ENCODE results near the gene ACTR8. TPM values are rescaled to one million over a fixed set of nuclear protein-coding genes. Genes with fewer than 3 reads are reported as not detected.
A peak's percentile ranks its signal among the peaks of the same experiment; 100 is the strongest.

The ACTR8 gene
- total and polyA plus RNA-seq, 2 experiments from 2014 or later: 29.3 to 31.9 TPM

DNA sequence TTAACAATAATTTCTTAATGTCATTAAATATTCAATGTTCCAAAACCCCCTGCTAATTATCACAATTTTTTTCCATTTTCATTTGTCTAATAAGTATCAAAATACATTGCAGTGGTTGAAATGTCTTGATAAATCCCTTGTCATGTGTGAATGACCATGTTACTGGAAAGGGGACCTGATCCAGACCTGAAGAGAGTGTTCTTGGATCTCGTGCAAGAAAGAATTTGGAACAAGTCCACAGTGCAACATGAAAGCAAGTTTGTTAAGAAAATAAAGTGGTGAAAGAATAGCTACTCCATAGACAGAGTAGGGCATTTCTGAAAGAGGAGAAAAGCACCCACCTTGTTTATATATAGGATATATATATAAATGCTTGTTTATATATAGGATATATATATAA is 20.1 kb upstream of the ACTR8 start:
- no peak overlapping the region for H3K4me3 ChIP-seq
- H3K27me3 ChIP-seq: peaks cover 9% of the 10 kb centered on the region
- no peaks in the 10 kb centered on the region for H3K9me3 ChIP-seq (ENCODE audit: low read depth)
- no peak for DNase-seq (ENCODE audit: low read depth in 1 of 2, low spot score in 1 of 2)
- H3K27ac ChIP-seq: no peak overlapping the region
- TF ChIP-seq, protein P1, sequence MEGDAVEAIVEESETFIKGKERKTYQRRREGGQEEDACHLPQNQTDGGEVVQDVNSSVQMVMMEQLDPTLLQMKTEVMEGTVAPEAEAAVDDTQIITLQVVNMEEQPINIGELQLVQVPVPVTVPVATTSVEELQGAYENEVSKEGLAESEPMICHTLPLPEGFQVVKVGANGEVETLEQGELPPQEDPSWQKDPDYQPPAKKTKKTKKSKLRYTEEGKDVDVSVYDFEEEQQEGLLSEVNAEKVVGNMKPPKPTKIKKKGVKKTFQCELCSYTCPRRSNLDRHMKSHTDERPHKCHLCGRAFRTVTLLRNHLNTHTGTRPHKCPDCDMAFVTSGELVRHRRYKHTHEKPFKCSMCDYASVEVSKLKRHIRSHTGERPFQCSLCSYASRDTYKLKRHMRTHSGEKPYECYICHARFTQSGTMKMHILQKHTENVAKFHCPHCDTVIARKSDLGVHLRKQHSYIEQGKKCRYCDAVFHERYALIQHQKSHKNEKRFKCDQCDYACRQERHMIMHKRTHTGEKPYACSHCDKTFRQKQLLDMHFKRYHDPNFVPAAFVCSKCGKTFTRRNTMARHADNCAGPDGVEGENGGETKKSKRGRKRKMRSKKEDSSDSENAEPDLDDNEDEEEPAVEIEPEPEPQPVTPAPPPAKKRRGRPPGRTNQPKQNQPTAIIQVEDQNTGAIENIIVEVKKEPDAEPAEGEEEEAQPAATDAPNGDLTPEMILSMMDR (IDR thresholded peaks at IDR 0.05; ENCODE audit: low read depth, low read length): no peak
- no peaks in the 10 kb centered on the region for H3K36me3 ChIP-seq
- no peaks in the 10 kb centered on the region for H3K4me1 ChIP-seq (ENCODE audit: low read depth)

DNA sequence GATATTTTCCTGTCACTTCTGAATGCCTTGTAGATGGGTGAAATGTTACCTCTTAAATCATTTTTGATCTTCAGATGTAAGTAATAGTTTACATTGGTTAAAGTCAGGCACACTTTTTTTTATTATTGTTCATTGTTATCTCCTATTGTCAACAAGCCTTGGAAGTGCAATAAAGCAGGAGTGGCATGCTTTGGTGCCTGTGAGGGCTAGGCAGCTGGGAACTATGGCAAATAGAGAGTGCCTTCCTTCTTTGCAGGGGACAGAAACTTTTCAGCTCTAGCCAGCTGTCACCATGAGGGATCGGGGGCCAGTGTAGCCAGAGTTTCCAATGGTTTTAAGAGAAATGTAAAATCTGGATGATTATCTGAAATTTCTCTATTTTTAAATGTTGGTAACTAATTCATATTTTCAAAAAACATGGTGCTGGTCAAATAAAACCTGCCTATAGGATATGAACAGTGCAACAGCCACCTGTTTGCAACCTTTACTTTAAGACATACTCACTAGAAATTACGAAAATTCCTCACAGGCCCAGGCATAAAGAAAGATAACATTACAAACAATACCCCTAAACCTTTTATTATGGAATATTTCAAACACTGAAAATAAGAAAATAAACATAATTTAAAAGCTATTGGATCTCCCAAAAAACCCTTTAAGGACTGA is 18.8 kb upstream of the ACTR8 start:
- Histone ChIP-seq H3K4me1 (ENCODE audit: low read depth) (no peaks in the 10 kb centered on the region), H3K27ac (no peak overlapping the region), H3K4me3 (no peak overlapping the region), H3K27me3 (peaks cover 20% of the 10 kb centered on the region), H3K36me3 (no peaks in the 10 kb centered on the region), H3K9me3 (ENCODE audit: low read depth) (no peaks in the 10 kb centered on the region)
- TF ChIP-seq, protein P1 (IDR thresholded peaks at IDR 0.05; ENCODE audit: low read depth, low read length): no peak
- no peak for DNase-seq (ENCODE audit: low read depth in 1 of 2, low spot score in 1 of 2)

DNA sequence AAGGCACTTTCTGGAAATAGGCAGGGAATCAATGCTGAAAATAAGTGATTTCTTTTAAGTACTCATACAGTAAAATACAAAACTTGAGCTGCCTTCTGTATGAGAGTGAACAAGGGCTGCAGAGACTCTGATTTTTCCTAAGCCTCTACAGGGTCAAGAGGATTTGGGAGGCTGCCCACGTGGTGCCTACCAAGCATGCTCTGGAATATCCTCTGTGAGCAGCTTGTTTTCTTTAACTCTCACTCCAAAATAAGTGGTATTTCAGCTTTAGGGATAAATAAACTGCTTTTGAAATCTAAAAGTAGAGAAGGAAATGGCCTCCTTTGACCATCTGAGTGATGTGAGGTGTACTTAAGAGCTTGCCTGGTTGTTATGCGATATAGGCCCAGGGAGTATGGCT is 17.8 kb upstream of the ACTR8 start:
- Histone ChIP-seq H3K27ac (no peak overlapping the region), H3K4me1 (ENCODE audit: low read depth) (no peaks in the 10 kb centered on the region), H3K9me3 (ENCODE audit: low read depth) (no peaks in the 10 kb centered on the region), H3K4me3 (no peak overlapping the region), H3K27me3 (peaks cover 20% of the 10 kb centered on the region), H3K36me3 (no peaks in the 10 kb centered on the region)
- TF ChIP-seq, protein P1 (IDR thresholded peaks at IDR 0.05; ENCODE audit: low read depth, low read length): no peak
- DNase-seq (ENCODE audit: low read depth in 1 of 2, low spot score in 1 of 2): no peak

DNA sequence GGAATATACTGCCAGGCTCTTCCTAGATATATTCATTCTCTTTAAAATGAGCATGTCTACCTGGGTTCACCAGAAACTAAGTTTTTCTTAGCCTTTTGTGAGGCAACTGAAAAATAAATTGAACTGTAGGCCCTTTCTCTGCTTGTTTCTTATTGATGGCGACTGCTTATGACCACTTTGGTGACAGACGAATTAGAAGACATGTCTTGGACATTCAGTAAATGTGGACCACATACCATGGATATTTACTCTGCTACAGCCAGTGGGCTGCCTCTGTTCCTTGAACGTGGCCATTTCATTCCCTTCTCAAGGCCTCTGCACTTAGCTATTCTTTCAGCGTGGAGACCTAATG is 10.3 kb upstream of the ACTR8 start:
- H3K27ac ChIP-seq: peak overlapping the region; percentile 95
- peak in 1 of 2 donors; percentile 2 for DNase-seq (ENCODE audit: low read depth in 1 of 2, low spot score in 1 of 2)
- H3K4me1 ChIP-seq (ENCODE audit: low read depth): peaks cover 12% of the 10 kb centered on the region
- H3K36me3 ChIP-seq: peaks cover 9% of the 10 kb centered on the region
- TF ChIP-seq, protein P1 (IDR thresholded peaks at IDR 0.05; ENCODE audit: low read depth, low read length): no peak
- H3K27me3 ChIP-seq: peaks cover 13% of the 10 kb centered on the region
- no peaks in the 10 kb centered on the region for H3K9me3 ChIP-seq (ENCODE audit: low read depth)
- peak overlapping the region; percentile 31 for H3K4me3 ChIP-seq

DNA sequence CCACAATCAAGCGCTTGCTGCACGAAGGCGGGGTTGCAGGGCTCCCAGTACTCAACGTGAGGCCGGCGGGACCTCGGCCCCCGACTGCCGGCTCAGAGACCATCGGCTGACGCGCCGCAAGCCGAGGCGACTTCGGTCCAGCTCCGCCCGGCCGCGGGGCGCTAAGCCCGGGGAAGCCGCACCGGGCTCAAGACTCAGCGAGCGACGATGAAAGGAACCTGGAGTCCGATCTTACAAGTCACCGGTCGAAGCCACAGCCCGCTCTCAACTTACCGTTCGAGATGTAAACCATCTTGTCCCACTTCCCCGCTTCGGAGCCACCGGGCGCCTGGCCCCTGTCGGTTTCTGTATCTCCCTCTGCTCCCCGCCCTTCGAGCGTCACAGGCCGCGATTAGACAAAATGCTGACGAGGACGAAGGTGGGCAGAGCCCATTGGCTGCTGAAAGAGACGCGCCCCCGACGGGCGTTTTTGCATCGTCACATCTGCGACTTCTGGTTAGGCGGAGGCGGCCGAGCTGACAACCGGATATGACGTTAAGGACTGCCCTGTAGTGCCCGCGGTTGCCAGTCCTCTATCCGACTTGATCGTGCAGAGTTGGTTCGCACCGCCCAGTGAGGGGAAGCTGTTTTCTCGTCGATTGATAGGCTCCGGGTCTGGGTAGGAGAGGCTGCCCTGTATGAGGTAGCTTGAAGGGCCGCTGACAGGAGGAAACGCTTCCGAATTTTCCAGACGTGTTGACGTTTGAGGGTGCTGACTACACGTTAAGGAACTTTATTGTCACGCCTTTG is 9.7 kb upstream of the ACTR8 start, which contains the start of gene SELENOK:
Gene SELENOK (minus strand): TSS at position 363 of the 789 bp plus-strand sequence.
- H3K9me3 ChIP-seq (ENCODE audit: low read depth): no peaks in the 10 kb centered on the region
- peak within 1 kb of the TSS; percentile 88 for H3K4me3 ChIP-seq
- TF ChIP-seq, protein P1 (IDR thresholded peaks at IDR 0.05; ENCODE audit: low read depth, low read length): no peak
- peak; percentile 99 to 100 for DNase-seq (ENCODE audit: low read depth in 1 of 2, low spot score in 1 of 2)
- H3K36me3 ChIP-seq: peaks cover 15% of the 10 kb centered on the region
- peaks cover 7% of the 10 kb centered on the region for H3K27me3 ChIP-seq
- H3K27ac ChIP-seq: peak within 1 kb of the TSS; percentile 95
- H3K4me1 ChIP-seq (ENCODE audit: low read depth): peaks cover 12% of the 10 kb centered on the region

Measured in cardiac muscle cell (in vitro differentiated cells and primary cell).